HG02981 (cell line): ENCODE data around the gene KRTAP21-1.
"Not testable (repeated sequence)": the region's sequence is repeated elsewhere in the genome, so short reads cannot be mapped to it uniquely, and the experiment has no call there.

Experiments
- ATAC-seq: cut with Tn5 transposase; IDR thresholded peaks from one replicate; pipeline ENCODE4 v1.9.1; 2021; ENCODE audit warnings: mild to moderate bottlenecking, moderate library complexity; ENCODE audit not compliant: unreplicated experiment

The KRTAP21-1 gene

DNA sequence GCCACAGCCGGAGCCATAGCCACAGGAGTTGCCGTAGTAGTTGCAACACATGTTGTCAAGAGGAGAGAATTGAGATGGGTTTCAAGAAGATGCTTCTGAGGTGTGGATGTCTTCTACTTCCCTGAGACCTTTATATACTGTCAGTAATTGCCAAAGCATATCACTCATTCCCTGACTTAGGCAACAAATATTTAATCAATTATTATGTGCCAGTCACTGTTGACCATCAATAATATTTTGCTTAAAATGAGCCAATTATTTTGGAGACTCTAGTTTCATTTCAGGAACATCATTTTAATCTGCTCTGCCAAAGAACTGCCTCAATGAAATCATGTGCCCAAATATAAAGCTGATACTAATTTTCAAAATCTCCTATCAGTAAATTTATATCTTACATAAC is at the start of gene KRTAP21-1:
KRTAP21-1 (minus strand) TSS at position 101 of the 400 bp plus-strand sequence; CDS start at position 51, 50 bp downstream.
- not testable (repeated sequence) for ATAC-seq

DNA sequence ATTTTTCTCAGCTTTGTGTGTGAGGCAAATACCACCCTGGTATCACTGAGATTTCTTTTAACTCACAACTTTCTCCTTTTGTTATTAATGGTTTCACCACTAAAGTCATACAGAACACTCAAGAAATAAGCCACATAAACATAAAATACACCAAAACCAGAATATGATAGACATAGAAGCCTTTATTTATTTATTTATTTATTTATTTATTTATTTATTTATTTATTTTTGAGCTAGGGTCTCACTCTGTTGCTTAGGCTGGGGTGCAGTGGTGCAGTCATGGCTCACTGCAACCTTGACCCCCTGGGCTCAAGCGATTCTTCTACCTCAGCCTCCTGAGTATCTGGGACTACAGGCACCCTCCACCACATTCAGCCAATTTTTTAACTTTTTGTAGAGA is 45.4 kb upstream of the KRTAP21-1 start:
- no peak for ATAC-seq

DNA sequence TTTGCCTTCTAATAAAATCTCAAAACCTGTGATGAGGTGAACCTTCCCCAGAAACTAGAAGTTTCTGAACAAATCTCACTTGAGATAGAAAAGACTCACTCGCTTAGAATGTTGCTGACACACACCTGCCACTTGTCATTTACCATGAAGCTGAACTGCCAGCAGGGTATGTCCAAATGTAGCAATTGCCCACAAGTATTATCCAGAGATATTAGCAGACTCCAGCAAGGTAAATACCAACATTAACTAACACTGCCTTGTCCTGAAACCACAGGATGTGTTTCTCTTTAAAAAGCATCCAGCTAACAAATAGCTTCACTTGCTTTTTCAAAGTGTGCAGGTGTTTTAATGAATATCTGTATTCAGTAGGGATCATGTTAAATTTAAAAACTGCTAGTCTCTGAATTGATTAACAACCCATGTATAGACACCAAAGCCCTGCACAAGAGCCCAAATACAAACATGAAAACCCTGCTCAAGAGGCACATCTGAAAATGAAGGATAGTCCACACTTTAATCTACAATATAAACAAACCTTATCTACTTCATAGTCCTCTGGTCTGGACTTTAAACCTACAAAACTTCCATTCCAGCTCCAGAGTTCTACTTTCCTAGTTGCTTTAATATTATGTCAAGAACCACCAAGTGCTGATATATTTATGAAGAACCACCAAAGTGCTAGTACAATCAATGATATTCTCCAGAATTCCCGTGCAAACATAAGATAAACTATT is 38.5 kb upstream of the KRTAP21-1 start:
- no peak for ATAC-seq

DNA sequence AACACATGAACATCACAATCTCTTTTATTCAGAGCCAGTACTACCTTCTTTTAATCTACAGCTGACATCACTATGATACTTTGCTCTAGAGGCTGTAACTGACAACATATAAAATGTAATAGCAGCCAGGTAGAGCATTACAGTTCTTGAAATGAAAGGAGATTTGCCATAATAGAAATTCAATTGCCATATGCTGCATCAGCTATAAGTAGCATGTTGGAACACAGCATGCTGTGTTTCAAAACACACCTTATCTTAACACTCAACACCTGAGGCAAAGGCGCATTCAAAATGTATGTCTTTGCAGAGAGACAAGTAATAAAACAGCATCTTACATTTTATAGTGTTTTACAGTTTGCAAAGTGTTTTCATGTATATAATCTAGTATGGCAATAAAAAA is 24.0 kb upstream of the KRTAP21-1 start:
- ATAC-seq, result no peak

DNA sequence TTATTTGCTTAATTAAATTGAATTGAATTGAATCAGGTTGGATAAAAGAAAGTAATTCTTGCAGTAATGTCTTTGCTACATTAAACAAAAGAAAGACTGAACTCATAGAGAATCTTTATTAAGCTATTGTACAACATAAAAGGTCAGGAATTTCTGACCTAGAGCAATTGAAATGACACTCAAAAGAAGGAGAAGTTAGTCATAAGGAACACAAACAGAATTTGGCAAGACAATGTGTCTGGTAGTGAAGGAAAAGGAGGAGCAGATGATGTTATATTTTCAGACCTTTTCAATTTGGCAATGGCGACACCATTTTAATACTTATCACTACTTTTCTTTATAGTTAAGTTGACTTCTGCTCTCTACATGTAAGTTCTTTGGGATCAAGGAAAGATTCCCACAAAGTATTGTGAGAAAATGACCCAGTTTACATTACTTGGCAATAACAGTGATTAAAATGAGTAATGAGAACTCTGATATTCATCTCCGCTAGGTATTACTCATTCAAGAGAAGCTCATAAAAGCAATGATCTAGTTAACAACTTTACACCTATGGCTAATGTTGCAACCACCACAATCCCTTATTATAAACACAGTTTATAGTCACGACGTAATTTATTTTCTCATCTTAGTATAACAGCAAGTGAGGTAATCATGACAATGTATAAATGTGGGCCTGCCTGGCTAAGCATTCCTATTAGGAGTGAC is 14.7 kb upstream of the KRTAP21-1 start:
- ATAC-seq, result no peak

DNA sequence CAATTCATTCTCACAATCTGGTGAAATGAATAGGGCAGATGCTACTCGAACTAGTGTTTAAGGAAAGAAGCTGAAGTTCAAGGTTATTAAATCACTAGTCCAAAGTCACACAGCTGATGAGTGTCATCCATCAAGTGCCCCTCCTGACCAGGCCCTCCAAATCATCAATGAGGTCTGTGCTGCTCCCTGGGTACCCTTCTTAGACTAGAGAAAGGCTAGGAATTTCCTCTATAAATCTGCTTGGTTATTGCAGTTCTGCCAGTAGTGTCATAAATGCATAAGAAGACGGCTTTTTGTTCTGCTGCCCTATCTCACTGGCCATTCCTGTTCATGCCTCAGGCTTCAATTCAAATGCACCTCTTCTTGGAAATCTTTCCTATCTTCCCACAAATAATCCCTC is 5.5 kb upstream of the KRTAP21-1 start:
- ATAC-seq, result no peak

DNA sequence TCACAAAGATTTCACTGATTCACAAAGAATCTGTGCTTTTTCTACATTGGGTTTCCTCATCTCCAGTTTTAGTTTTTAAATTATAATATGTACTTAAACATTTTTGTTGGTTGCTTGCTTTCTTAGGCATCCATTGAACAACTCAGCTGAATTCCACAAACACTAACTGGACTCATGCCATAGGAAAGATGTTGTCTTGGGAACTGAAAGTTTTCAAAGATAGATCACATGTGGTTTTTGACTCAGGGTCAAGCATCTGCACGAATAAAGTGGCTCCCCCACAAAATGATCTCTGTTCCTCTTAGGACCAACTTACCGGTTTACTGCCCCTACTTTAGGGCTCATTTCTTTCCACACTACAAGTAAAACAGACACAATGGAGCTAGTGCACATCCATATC is 3.1 kb upstream of the KRTAP21-1 start:
- no peak for ATAC-seq

DNA sequence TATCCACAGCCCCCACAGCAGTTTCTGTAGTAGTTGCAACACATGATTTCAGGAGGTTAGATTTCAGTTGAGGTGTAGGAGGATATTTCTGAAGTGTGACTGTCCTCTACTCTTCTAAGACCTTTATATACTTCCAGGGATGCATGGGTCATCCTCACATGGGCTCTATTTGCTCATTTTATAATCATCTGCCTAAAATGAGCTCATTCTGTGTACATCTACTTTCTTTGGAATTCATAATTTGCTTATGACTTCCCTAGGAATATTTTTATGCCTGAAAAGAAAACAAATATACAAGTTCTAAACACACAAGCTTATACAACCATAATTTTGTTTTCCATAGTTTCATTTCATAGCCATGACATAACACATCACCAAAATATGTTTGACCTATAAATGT is 8.1 kb downstream of the KRTAP21-1 start, which contains the start of gene KRTAP21-2:
KRTAP21-2 (minus strand) TSS at position 101 of the 400 bp plus-strand sequence; CDS start at position 44, 57 bp downstream.
- no peak for ATAC-seq

DNA sequence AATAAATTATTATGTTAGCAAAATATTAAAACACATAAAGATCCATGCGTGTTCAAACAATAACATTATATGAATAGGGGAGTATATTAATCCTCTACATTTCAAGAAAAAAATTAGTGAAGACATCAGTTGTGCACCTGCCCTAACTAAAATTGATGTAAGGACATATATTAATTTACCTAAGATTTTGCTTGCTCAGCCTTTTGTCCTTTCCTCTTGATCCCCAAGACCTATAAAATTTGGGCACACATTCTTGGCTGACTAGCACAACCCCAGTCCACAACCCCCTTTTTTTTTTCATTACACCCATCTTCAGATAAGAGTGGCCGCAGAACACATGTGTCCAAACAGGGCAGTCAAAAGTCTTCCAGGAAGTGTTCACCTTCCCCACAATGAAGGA is 14.8 kb downstream of the KRTAP21-1 start:
- no peak for ATAC-seq

DNA sequence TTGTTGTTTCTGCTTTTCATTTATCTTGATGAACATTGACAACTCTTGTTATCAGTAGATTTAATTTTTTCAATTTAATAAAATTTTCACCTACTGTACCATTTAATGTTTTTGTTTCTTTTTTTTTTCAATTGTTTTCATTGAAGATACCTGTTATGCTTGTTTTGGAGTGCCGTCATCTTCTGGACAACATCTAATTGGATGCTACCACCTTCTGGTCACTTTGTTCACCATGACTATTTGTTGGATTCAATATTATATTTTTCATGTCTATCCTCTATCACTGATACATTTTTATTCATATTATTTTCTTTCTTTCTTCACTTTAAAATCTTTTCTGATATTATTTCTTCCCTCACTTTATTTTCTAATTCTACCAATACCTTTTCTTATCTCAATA is 22.2 kb downstream of the KRTAP21-1 start:
- ATAC-seq, result no peak

DNA sequence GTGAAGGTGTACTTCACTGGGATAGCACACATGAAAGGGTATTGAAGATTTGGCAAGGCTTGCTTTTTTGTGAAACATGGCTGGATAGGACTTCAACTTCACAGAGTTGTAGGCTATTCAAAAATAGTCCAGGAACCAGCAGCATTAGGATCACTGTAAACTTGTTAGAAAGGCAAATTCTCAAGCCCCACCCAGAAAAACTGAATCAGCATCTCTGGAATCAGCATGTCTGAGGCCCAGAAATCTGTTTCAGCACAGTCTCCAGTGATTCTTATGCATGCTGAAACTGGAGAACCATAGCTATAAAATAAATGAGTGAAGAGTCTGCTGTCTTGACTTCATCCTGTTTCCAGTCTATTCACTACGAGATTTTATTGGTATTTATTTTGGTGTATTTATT is 28.5 kb downstream of the KRTAP21-1 start:
- ATAC-seq, result no peak

DNA sequence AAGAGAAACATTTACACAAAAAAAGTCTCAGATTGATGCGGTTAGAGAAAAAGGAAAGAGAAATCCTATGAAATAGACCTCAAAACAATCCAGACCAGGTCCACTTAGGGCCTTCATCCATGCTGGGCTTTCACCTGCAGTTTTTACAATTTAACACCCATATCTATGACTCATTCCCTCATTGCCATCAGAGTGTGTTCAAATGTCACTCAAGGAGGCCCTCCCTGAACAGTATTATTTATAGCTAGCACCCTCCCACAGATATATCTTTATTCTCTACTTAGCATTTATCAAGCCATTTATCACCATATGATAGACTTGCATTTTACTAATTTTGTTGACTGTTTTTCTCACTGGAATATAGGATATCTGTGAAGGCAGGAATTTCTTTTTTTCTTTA is 35.8 kb downstream of the KRTAP21-1 start:
- no peak for ATAC-seq

DNA sequence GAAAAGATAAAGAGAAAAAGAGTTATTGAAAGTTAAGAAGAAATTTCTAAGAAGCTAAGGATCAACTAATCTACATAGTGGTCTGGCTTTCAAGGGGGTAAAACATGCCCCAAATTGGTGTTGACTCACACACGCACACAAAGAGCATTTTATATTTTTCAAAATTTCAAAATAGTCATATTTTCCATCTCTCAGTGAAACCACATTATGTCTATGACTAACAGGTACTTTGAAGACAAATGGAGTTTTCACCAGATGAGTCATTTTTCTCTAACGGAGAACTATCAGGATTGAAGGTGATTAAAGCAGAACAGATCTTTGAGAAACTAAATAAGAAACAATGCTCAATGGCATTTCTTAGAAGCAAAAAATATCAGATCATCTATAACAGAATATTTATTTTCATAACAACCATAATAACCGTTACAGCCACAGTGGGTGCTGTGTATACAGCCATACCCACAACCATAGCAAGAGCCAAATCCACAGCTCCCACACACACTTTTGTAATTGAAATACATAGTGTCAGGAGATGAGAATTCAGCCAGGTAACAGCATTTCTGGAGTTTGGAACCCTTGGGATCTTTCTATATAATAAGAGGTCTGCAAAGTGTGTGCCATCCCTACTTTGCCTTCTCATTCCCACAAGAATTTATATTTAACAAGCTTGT is 36.9 kb downstream of the KRTAP21-1 start, which contains the start of gene KRTAP21-3:
KRTAP21-3 (minus strand) TSS at position 539 of the 671 bp plus-strand sequence; CDS start at position 521, 18 bp downstream.
- no peak for ATAC-seq

DNA sequence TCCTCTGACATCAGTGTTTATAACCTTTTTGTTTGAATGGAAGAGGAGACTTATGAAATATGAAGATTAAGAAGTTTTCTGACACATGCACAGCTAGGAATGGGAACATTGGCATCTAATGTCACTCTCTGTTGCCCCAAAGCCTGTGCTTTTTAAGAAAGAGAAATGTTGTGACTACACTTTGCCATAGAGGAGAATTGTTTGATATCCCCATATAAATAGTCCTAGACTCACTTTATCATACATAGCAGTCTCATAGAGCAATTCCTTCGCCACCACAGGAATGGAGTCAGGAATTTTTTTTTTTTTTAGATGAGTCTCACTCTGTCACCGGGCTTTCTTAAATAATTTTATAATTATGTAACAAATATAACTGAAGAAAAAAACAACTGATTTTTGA is 38.1 kb downstream of the KRTAP21-1 start:
- no peak for ATAC-seq

DNA sequence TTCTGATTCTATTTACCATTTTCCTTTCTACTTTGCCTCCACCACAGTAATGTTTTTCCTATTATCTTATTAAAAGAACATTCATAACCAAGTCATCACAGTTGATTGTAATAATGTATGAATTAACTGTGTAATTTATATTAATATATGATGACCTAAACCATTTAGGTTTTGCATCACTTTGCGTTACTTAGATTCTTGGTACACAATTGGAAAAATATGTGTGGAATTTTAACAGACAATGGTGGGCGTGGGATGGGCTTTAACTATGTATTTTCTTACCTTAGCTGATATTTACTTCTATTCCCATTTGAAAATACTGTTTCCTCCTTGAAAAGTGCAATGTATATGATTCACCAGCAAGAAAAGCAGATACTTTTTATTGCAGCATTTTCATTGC is 40.3 kb downstream of the KRTAP21-1 start:
- no peak for ATAC-seq

DNA sequence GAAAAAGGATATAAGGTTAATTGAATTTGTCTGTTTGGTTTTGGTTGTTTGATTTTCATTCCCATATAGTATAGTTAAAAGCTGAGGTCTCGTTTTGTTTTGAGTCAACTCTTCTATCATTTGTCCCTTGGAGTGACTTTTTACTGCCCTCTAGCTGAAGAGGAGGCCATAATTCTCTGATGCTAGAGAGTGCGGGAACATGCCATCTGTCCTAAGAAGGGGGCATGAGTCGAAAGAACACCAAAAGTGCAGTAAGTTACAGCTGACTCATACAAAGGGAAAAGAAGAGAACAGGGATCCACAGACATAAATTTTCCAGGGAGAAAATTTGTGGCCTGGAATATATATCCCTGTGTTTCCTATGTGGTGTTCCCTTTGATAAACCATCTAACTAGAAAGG is 40.8 kb downstream of the KRTAP21-1 start:
- ATAC-seq, result no peak

DNA sequence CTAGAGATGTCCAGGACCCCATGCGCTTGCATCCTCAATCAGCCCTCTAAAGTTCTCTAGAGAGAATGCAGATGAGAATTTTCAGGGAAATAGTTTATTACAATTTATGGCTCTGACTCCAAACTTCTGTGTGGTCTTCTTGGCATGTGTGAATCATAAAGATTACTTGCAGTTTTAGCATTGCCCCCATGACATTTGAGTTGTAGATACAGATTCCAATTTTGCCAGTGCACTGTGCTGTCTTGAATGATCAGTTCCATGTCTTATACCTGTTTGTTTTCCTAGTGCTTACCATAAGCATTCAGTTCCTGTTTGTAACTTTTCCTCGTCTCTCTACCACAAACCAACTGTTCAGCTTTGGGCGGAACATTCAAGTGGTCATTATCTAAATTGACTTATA is 41.5 kb downstream of the KRTAP21-1 start:
- no peak for ATAC-seq

DNA sequence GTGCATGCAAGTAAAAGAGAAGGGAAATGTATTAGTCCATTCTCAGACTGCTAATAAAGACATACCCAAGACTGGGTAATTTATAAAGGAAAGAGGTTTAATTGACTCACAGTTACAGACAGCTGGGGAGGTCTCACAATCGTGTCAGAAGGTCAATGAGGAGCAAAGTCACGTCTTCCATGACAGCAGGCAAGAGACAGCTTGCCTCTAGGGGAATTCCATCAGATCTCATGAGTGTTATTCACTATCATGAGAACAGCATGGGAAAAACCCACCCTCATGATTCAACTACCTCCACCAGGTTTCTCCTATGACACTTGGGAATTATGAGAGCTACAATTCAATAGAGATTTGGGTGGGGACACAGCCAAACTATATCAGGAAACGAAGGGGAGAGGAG is 44.7 kb downstream of the KRTAP21-1 start:
- ATAC-seq, result no peak

DNA sequence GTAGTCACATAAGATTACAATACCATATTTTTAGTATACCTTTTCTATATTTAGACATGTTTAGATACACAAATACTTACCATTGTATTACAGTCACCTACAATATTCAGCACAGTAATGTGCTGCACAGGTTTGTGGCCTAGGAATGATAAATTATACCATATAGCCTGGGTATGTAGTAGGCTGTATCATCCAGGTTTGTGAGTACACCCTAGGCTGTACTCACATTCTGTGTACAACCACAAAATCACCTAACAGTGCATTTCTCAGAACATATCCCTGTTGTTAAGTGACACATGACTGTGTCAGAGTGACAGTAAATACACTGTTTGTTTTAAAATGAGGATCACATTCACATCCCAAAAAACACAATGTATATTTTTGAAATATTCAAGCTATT is 47.8 kb downstream of the KRTAP21-1 start:
- no peak for ATAC-seq
